Measurements from ENCODE around the gene MYO9A. TPM values are rescaled to one million over a fixed set of nuclear protein-coding genes. Genes with fewer than 3 reads are reported as not detected.

MYO9A gene
- total RNA-seq, 2 donors from 2014 or later = 34.9 to 36.4 TPM

- H3K27ac Mint-ChIP-seq = no peak overlapping the region
- H3K4me1 Mint-ChIP-seq = peaks cover 4% of the 10 kb centered on the region
- peaks cover 7% of the 10 kb centered on the region for H3K9me3 ChIP-seq (ENCODE audit: control insufficient read depth, low read length)
- DNase-seq = no peak
- WGBS, 2 experiments (ENCODE audit: insufficient coverage in 1 of 2, insufficient read length in 1 of 2) = 86 to 100% methylated on average over 1 of the region's 2 CpGs
- H3K9me3 Mint-ChIP-seq = no peaks in the 10 kb centered on the region
- peaks cover 39% of the 10 kb centered on the region for H3K36me3 Mint-ChIP-seq (ENCODE audit: low read depth)
- no peak overlapping the region for H3K27ac ChIP-seq (ENCODE audit: low read depth, low read length)
- peaks cover 45% of the 10 kb centered on the region for H3K36me3 ChIP-seq (ENCODE audit: control insufficient read depth, insufficient read depth, low read length)
- H3K27me3 ChIP-seq (ENCODE audit: control insufficient read depth, insufficient read depth, low read length, poor library complexity, severe bottlenecking) = no peaks in the 10 kb centered on the region
- peaks cover 6% of the 10 kb centered on the region for H3K4me1 ChIP-seq (ENCODE audit: control insufficient read depth, insufficient read depth, low read length)
- no peak for TF ChIP-seq CTCF (conservative IDR thresholded peaks at IDR 0.05)
- no peaks in the 10 kb centered on the region for H3K27me3 Mint-ChIP-seq (ENCODE audit: insufficient read depth)
- no peak overlapping the region for H3K4me3 Mint-ChIP-seq
- H3K4me3 ChIP-seq (ENCODE audit: low read length) = no peak overlapping the region
- H3K9ac ChIP-seq (ENCODE audit: extremely low read depth, low read length, poor library complexity, severe bottlenecking) = no peak overlapping the region
These were observed 273.0 kb downstream of the MYO9A start for GRCh38 chr15:71844916-71845315.

DNA sequence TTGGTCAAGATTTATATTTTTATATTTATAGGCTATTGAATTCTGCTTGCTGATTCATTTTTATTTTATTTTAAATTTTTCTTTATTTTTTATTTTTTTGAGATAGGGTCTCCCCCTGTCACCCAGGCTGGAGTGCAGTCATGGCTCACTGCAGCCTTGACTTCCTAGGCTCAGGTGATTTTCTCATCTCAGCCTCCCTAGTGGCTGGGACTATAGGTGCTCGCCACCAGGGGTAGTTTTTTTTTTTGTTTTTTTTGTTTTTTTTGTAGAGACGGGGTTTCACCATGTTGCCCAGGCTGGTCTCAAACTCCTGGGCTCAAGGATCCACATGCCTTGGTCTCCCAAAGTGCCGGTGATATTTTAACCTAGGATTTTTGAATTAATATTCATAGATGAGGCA, 276.4 kb downstream of the MYO9A start:
- TF ChIP-seq CTCF (conservative IDR thresholded peaks at IDR 0.05) = peak; percentile 72
- peak; percentile 45 for DNase-seq

DNA sequence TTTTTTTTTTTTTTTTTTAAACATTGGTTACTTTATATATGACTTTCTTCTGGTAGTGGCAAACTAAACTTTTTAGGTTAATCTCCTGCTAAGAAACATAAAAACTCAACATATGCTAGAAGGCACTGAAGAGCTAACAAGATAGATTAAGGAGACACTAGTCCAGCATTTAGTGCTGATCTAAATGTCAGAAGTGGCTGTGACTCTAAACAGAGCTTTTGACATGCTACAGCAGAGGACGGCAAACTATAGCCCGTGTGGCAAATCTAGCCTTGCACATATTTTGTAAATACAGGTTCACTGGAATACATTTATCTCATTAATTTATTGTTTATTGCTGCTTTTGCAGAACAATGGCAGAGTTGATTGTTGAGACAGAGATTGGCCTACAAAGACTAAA, 287.0 kb downstream of the MYO9A start:
- Mint-ChIP-seq H3K4me1 (peaks cover 2% of the 10 kb centered on the region), H3K36me3 (ENCODE audit: low read depth) (peaks cover 21% of the 10 kb centered on the region), H3K27ac (no peak overlapping the region), H3K9me3 (no peaks in the 10 kb centered on the region), H3K27me3 (ENCODE audit: insufficient read depth) (no peaks in the 10 kb centered on the region), H3K4me3 (no peak overlapping the region)
- DNase-seq = no peak
- Histone ChIP-seq H3K27ac (ENCODE audit: low read depth, low read length) (no peak overlapping the region), H3K27me3 (ENCODE audit: control insufficient read depth, insufficient read depth, low read length, poor library complexity, severe bottlenecking) (no peaks in the 10 kb centered on the region), H3K9me3 (ENCODE audit: control insufficient read depth, low read length) (no peaks in the 10 kb centered on the region), H3K9ac (ENCODE audit: extremely low read depth, low read length, poor library complexity, severe bottlenecking) (no peak overlapping the region), H3K36me3 (ENCODE audit: control insufficient read depth, insufficient read depth, low read length) (peaks cover 35% of the 10 kb centered on the region), H3K4me1 (ENCODE audit: control insufficient read depth, insufficient read depth, low read length) (no peaks in the 10 kb centered on the region), H3K4me3 (ENCODE audit: low read length) (no peak overlapping the region)
- WGBS, 2 experiments (ENCODE audit: insufficient coverage in 1 of 2, insufficient read length in 1 of 2) = 100% methylated on average over 2 of the region's 2 CpGs
- no peak for TF ChIP-seq CTCF (conservative IDR thresholded peaks at IDR 0.05)

More for the DNA sequence above, 276.4 kb downstream of the MYO9A start:
- Mint-ChIP-seq H3K27me3 (ENCODE audit: insufficient read depth) (no peaks in the 10 kb centered on the region), H3K9me3 (no peaks in the 10 kb centered on the region), H3K4me3 (no peak overlapping the region), H3K27ac (no peak overlapping the region), H3K36me3 (ENCODE audit: low read depth) (peaks cover 20% of the 10 kb centered on the region), H3K4me1 (peaks cover 4% of the 10 kb centered on the region)
- no peaks in the 10 kb centered on the region for H3K9me3 ChIP-seq (ENCODE audit: control insufficient read depth, low read length)
- H3K27me3 ChIP-seq (ENCODE audit: control insufficient read depth, insufficient read depth, low read length, poor library complexity, severe bottlenecking) = no peaks in the 10 kb centered on the region
- no peak overlapping the region for H3K27ac ChIP-seq (ENCODE audit: low read depth, low read length)
- peaks cover 6% of the 10 kb centered on the region for H3K4me1 ChIP-seq (ENCODE audit: control insufficient read depth, insufficient read depth, low read length)
- no peak overlapping the region for H3K4me3 ChIP-seq (ENCODE audit: low read length)
- no peak overlapping the region for H3K9ac ChIP-seq (ENCODE audit: extremely low read depth, low read length, poor library complexity, severe bottlenecking)
- peaks cover 15% of the 10 kb centered on the region for H3K36me3 ChIP-seq (ENCODE audit: control insufficient read depth, insufficient read depth, low read length)
- WGBS, 2 experiments (ENCODE audit: insufficient coverage in 1 of 2, insufficient read length in 1 of 2) = 92% methylated on average over 2 of the region's 3 CpGs; no CpG with 5 or more reads in 1 of the 2 experiments

All from endodermal cell (in vitro differentiated cells).